HG03095 (cell line): Measurements from ENCODE around the gene CCL4L2.
"Not testable (repeated sequence)": the region's sequence is repeated elsewhere in the genome, so short reads cannot be mapped to it uniquely, and the experiment has no call there.

Experiments
- ATAC-seq: cut with Tn5 transposase; IDR thresholded peaks from one replicate; pipeline ENCODE4 v1.9.1; 2021; ENCODE audit warnings: moderate library complexity; ENCODE audit not compliant: unreplicated experiment

Gene CCL4L2

GRCh38 chr17:36194832-36195433 is 15.9 kb upstream of the CCL4L2 start:
- ATAC-seq, result not testable (repeated sequence)

GRCh38 chr17:36195434-36196130 is 15.3 kb upstream of the CCL4L2 start:
- ATAC-seq, result no peak

GRCh38 chr17:36196131-36196486 is 14.8 kb upstream of the CCL4L2 start:
- ATAC-seq, result no peak

- ATAC-seq, result peak; percentile 16
These were observed 13.5 kb upstream of the CCL4L2 start for GRCh38 chr17:36197387-36197703.

GRCh38 chr17:36198831-36199465 is 11.9 kb upstream of the CCL4L2 start:
- ATAC-seq, result peak; percentile 27

- ATAC-seq, result not testable (repeated sequence)
These were observed 9.8 kb upstream of the CCL4L2 start for GRCh38 chr17:36201102-36201501.

GRCh38 chr17:36201506-36201905 is 9.4 kb upstream of the CCL4L2 start:
- ATAC-seq, result not testable (repeated sequence)

- ATAC-seq, result no peak
These were observed 7.5 kb upstream of the CCL4L2 start for GRCh38 chr17:36203335-36203734.

- ATAC-seq, result no peak
These were observed 6.0 kb upstream of the CCL4L2 start for GRCh38 chr17:36204724-36205500.

- no peak for ATAC-seq
These were observed 5.0 kb upstream of the CCL4L2 start for GRCh38 chr17:36205637-36206485.

GRCh38 chr17:36206486-36206821 is 4.4 kb upstream of the CCL4L2 start:
- not testable (repeated sequence) for ATAC-seq

- not testable (repeated sequence) for ATAC-seq
These were observed 3.5 kb upstream of the CCL4L2 start for GRCh38 chr17:36207383-36207782.

- no peak for ATAC-seq
These were observed 1.3 kb upstream of the CCL4L2 start for GRCh38 chr17:36209575-36209974.

- not testable (repeated sequence) for ATAC-seq
These were observed 815 bp downstream of the CCL4L2 start for GRCh38 chr17:36211484-36212271.

GRCh38 chr17:36212272-36212605 is 1.4 kb downstream of the CCL4L2 start:
- no peak for ATAC-seq

- ATAC-seq, result no peak
These were observed 2.1 kb downstream of the CCL4L2 start for GRCh38 chr17:36212966-36213365.

- ATAC-seq, result no peak
These were observed 2.8 kb downstream of the CCL4L2 start for GRCh38 chr17:36213695-36214094.

GRCh38 chr17:36214918-36215317 is 4.1 kb downstream of the CCL4L2 start:
- no peak for ATAC-seq

- ATAC-seq, result not testable (repeated sequence)
These were observed 4.8 kb downstream of the CCL4L2 start for GRCh38 chr17:36215406-36216308.
